Body of pancreas (tissue), 4 donors: Measurements from ENCODE around the gene OVOL1.

Experiments used
- POLR2A ChIP-seq, 3 donors: fragments of 450-650 bp; IDR thresholded peaks; one replicate each; pipeline ENCODE4 v1.6.1; 2016; ENCODE audit warnings: antibody characterized with exemption in 3 of 3, mild to moderate bottlenecking in 2 of 3
- TF ChIP-seq, protein P1 (sequence below), 7 experiments: fragments of 450-650 bp in 4 of 7; fragments of 200-600 bp in 3 of 7; sonication (generic) in 3 of 7; IDR thresholded peaks; one replicate each; pipeline ENCODE4 v1.5.1; 2016 to 2019; ENCODE audit warnings: antibody characterized with exemption in 7 of 7

DNA sequence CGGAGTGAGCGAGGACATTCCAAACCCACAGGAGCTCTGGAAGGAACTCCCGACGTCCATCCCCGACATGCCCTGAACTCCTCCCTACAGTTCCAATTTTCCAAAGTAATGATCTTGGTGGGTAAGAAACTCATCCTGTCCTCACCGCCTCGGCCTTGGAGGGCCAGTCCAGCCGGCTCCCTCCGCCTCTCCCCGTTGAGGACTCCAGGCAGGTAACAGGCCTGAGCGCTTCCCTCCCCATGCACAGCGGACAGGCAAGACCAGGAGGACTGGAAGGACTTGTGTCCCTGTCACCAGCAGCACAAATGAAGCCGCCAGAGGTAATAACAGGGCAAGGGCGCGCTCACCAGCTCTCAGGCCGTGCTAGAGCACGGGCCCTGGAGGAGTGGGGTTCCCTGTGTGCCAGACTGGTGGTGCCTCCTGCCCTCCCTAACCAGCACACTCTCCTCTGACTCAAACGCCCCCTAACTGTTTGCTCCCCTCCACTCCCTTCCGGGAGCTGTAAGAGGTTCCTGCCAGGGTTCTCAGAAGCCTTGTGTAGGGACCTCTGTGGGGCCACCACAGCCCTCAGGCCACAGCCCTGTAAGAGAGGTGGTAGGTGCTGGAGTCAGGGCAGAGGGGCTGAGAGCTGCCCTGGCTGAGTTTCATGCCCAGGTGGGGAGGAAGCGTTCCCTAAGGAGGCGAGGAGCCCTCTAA is 17.1 kb downstream of the OVOL1 start:
- TF ChIP-seq, protein P1, sequence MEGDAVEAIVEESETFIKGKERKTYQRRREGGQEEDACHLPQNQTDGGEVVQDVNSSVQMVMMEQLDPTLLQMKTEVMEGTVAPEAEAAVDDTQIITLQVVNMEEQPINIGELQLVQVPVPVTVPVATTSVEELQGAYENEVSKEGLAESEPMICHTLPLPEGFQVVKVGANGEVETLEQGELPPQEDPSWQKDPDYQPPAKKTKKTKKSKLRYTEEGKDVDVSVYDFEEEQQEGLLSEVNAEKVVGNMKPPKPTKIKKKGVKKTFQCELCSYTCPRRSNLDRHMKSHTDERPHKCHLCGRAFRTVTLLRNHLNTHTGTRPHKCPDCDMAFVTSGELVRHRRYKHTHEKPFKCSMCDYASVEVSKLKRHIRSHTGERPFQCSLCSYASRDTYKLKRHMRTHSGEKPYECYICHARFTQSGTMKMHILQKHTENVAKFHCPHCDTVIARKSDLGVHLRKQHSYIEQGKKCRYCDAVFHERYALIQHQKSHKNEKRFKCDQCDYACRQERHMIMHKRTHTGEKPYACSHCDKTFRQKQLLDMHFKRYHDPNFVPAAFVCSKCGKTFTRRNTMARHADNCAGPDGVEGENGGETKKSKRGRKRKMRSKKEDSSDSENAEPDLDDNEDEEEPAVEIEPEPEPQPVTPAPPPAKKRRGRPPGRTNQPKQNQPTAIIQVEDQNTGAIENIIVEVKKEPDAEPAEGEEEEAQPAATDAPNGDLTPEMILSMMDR (IDR thresholded peaks at IDR 0.05), result no peak
- TF ChIP-seq POLR2A (IDR thresholded peaks at IDR 0.05), result no peak
